22Rv1 (cell line): ENCODE measurements around the gene DCXR.

Source experiments
- CTCF ChIP-seq: fragments of 450-650 bp; IDR thresholded peaks from 2 replicates; pipeline ENCODE4 v1.5.1; 2017; ENCODE audit warnings: mild to moderate bottlenecking
- ZFX ChIP-seq: fragments of 450-650 bp; IDR thresholded peaks from 2 replicates; pipeline ENCODE4 v1.6.1; 2017; ENCODE audit warnings: antibody characterized with exemption, borderline replicate concordance

DNA sequence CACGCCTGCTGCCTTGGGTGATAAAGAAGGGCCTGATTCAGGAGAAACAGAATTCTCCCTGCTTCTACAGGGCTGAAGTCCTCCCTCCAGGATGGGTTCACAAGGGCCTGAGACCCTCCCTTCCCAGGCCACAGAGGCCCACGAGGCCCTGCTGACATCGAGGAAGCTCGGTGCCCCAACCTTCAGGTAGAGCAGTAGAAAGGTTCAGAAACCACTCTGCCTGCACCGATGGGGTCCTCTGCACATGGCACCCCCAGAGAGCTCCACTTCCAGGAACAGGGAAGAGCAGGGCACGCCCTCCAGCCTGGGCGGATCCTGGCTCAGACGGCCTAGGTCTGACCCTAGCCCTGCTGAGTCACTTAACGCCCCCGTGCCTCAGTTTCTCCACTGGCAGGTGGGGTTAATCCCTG is 15.6 kb downstream of the DCXR start:
- TF ChIP-seq CTCF: no peak
- no peak for TF ChIP-seq ZFX
